CD4-positive, alpha-beta T cell (primary cell): ENCODE measurements around the gene POLR1B. TPM values are rescaled to one million over a fixed set of nuclear protein-coding genes. Genes with fewer than 3 reads are reported as not detected.

Experiments used
- ATAC-seq: fragments of 200-7000 bp; cut with Tn5 transposase; one replicate; pipeline ENCODE4 v1.10.0; 2022; ENCODE audit warnings: mild to moderate bottlenecking; ENCODE audit not compliant: poor library complexity
- CTCF ChIA-PET: fragments of 350-600 bp; sonication (Branson Sonifier 250); formaldehyde crosslinking; loops from one replicate; lab custom pipeline; 2021; ENCODE audit warnings: antibody characterized with exemption, inconsistent platforms; lab: Charles Lee
- POLR2A ChIA-PET: fragments of 350-600 bp; sonication (Branson Sonifier 250); formaldehyde crosslinking; loops from one replicate; lab custom pipeline; 2021; ENCODE audit warnings: antibody characterized with exemption, inconsistent platforms; lab: Charles Lee
- DNase-seq, 14 experiments: peaks; one replicate each; pipeline ENCODE4 v3.0.0-alpha.2; 2013 to 2020; ENCODE audit warnings: mixed read lengths in 2 of 14
- H3K27ac ChIP-seq, 2 donors: one replicate each; pipeline versions ENCODE4 v1.5.1 to v1.7.0; 2013; ENCODE audit warnings: low read length in 2 of 2, low read depth in 1 of 2, mild to moderate bottlenecking in 1 of 2
- H3K27me3 ChIP-seq, 2 experiments: 1 replicate in 1 of 2; 2 replicates in 1 of 2; pipeline versions ENCODE4 v1.6.1 to v1.7.0; 2013; ENCODE audit warnings: low read length in 2 of 2, control low read depth in 1 of 2, mild to moderate bottlenecking in 1 of 2, moderate library complexity in 1 of 2; ENCODE audit not compliant: insufficient read depth in 2 of 2, control insufficient read depth in 1 of 2
- H3K36me3 ChIP-seq: one replicate; pipeline ENCODE4 v1.6.1; 2013; ENCODE audit warnings: low read length, control low read depth; ENCODE audit not compliant: insufficient read depth
- H3K4me1 ChIP-seq: one replicate; pipeline ENCODE4 v1.6.1; 2013; ENCODE audit warnings: low read length, control low read depth; ENCODE audit not compliant: insufficient read depth
- H3K4me3 ChIP-seq: one replicate; pipeline ENCODE4 v1.5.1; 2013; ENCODE audit warnings: mild to moderate bottlenecking, low read length, moderate library complexity
- H3K9me3 ChIP-seq, 2 experiments: 1 replicate in 1 of 2; 2 replicates in 1 of 2; pipeline versions ENCODE4 v1.6.1 to v1.7.0; 2013; ENCODE audit warnings: low read length in 2 of 2, mild to moderate bottlenecking in 2 of 2, control low read depth in 1 of 2, moderate library complexity in 1 of 2; ENCODE audit not compliant: control insufficient read depth in 1 of 2, insufficient read depth in 1 of 2
- H3K27ac Mint-ChIP-seq: one replicate; pipeline ENCODE4 v1.8.0; 2020; ENCODE audit warnings: mixed read lengths
- H3K27me3 Mint-ChIP-seq: one replicate; pipeline ENCODE4 v1.8.0; 2021; ENCODE audit warnings: mixed read lengths
- H3K36me3 Mint-ChIP-seq: one replicate; pipeline ENCODE4 v1.8.0; 2021; ENCODE audit warnings: low read depth, mixed read lengths
- H3K4me1 Mint-ChIP-seq: one replicate; pipeline ENCODE4 v1.8.0; 2021; ENCODE audit warnings: low read depth, mixed read lengths
- H3K4me3 Mint-ChIP-seq: one replicate; pipeline ENCODE4 v1.8.0; 2020; ENCODE audit warnings: mild to moderate bottlenecking, mixed read lengths
- H3K9me3 Mint-ChIP-seq: one replicate; pipeline ENCODE4 v1.8.0; 2020; ENCODE audit warnings: mixed read lengths
- CTCF ChIP-seq: fragments of 200-600 bp; IDR thresholded peaks from one replicate; pipeline ENCODE4 v1.8.0; 2022; ENCODE audit warnings: antibody characterized with exemption, mild to moderate bottlenecking
- intact Hi-C, 2 experiments: fragments of 100-400 bp; cut with DNase I in 1 of 2; cut with micrococcal nuclease in 1 of 2; formaldehyde crosslinking; loops; one replicate each; pipeline versions ENCODE4 v1.15.1 to v1.9.0; 2023 to 2025; cut with DNase I, micrococcal nuclease
- total RNA-seq, 174 experiments: library from RNA in 2 of 174; stranded (reverse) in 2 of 174; gene quantifications; one replicate each; pipeline ENCODE4 v1.2.3 and lab custom pipeline; 2021 to 2026

POLR1B gene
- total RNA-seq, 2 experiments from 2014 or later = 9.2 to 11.5 TPM

- POLR2A ChIA-PET = interaction anchor here (1.2 to 1.9 kb wide), 3 partner anchors 42 to 104 kb away, joined by 3 to 5 read pairs (median 5); partner anchors contain the start of gene CHCHD5
- H3K36me3 ChIP-seq = peaks cover 4% of the 10 kb centered on the region
- CTCF ChIA-PET = interaction anchor here (1.1 kb wide), 1 partner anchor 60 kb away, joined by 4 read pairs; no protein-coding TSS in a partner anchor
Observed at GRCh38 chr2:112540906-112541305, 1.4 kb upstream of the POLR1B start.

DNA sequence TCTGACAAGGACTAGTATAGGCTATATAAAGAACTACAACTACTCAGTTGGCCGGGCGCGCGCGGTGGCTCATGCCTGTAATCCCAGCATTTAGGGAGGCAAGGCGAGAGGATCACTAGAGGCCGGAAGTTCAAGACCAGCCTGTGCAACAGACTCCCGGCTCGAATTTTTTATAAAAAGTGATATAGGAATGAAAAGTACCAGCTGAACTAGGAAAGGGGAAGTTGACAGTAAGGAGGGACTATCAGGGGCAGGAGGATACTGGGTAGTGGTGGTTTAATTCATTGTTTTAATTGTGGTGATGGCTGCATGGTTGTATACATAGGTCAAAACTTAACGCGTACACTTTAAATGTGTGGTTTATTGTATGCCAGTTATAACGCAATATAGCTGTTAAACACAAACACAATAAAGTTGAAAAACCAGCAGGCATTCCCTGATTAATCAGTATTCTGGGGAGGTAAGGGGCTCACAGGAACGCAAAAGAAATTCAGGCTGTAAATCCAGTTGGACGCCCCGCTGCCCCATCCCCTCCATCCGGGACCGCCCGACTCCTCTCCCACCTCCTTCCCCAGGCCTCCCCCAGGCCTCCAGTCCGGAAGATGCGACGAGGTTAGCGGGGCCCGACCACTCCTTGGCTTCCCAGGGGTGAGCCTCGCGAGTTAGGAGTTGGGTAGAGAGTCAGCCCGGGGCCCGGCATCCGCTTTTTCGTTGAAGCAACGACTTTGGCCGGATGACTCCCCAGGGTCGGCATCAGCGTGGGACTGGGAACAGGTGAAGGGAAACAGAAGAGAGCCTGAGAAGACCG is 746 bp upstream of the POLR1B start:
- ChIA-PET CTCF (interaction anchor here (2.0 kb wide), 1 partner anchor 42 kb away, joined by 7 read pairs; the partner anchor contains the start of gene CHCHD5), POLR2A (interaction anchor here (1.2 to 1.9 kb wide), 3 partner anchors 42 to 103 kb away, joined by 3 to 5 read pairs (median 5); partner anchors contain the start of gene CHCHD5)
- H3K27ac Mint-ChIP-seq = no peak overlapping the region

More at GRCh38 chr2:112540906-112541305, 1.4 kb upstream of the POLR1B start:
- TF ChIP-seq CTCF = no peak
- intact Hi-C loops = loop anchor here in 1 of 2 experiments (2.0 to 5.0 kb wide), 2 partner anchors 58 to 106 kb away; partner anchors contain the start of genes SLC20A1 and TTL
- H3K27ac Mint-ChIP-seq = no peak overlapping the region
- ATAC-seq = no peak
- H3K27me3 ChIP-seq = no peaks in the 10 kb centered on the region
- H3K27me3 Mint-ChIP-seq = no peaks in the 10 kb centered on the region
- H3K9me3 ChIP-seq = no peaks in the 10 kb centered on the region
- peaks cover 23% of the 10 kb centered on the region for H3K4me1 Mint-ChIP-seq
- H3K4me3 ChIP-seq = peak overlapping the region; percentile 94
- H3K36me3 Mint-ChIP-seq = peaks cover 5% of the 10 kb centered on the region
- no peak for DNase-seq
- H3K4me1 ChIP-seq = peaks cover 24% of the 10 kb centered on the region
- H3K9me3 Mint-ChIP-seq = no peaks in the 10 kb centered on the region
- H3K27ac ChIP-seq = no peak overlapping the region
- peak overlapping the region; percentile 77 for H3K4me3 Mint-ChIP-seq

More for the DNA sequence above, 746 bp upstream of the POLR1B start:
- ATAC-seq (peak; percentile 74), DNase-seq (peak in 13 of 14 experiments; percentile 1 to 73 (median 56))
- H3K4me1 ChIP-seq = peaks cover 24% of the 10 kb centered on the region
- peak overlapping the region; percentile 94 for H3K4me3 ChIP-seq
- no peaks in the 10 kb centered on the region for H3K9me3 ChIP-seq
- H3K36me3 Mint-ChIP-seq = peaks cover 9% of the 10 kb centered on the region
- peaks cover 23% of the 10 kb centered on the region for H3K4me1 Mint-ChIP-seq
- H3K27me3 Mint-ChIP-seq = no peaks in the 10 kb centered on the region
- H3K27ac ChIP-seq = peak overlapping the region; percentile 81 to 93
- no peak for TF ChIP-seq CTCF
- H3K27me3 ChIP-seq = no peaks in the 10 kb centered on the region
- H3K4me3 Mint-ChIP-seq = no peak overlapping the region
- H3K36me3 ChIP-seq = peaks cover 8% of the 10 kb centered on the region
- intact Hi-C loops = loop anchor here (2.0 to 5.0 kb wide), 4 partner anchors 43 to 106 kb away; partner anchors contain the start of genes CHCHD5 (in 1 of the 2), SLC20A1 (in 1 of the 2) and TTL (in 1 of the 2)
- H3K9me3 Mint-ChIP-seq = no peaks in the 10 kb centered on the region
